Choroid plexus epithelial cell (primary cell): ENCODE measurements around the gene CEP250.

Experiments
- DNase-seq: peaks from one replicate; pipeline ENCODE4 v3.0.0-alpha.2; 2010; ENCODE audit warnings: low read depth
- H3K4me3 ChIP-seq: 2 replicates; pipeline ENCODE4 v1.5.1; 2011; ENCODE audit warnings: low read depth, mild to moderate bottlenecking, control low read depth, low read length, moderate library complexity
- CTCF ChIP-seq: conservative IDR thresholded peaks from 2 replicates; pipeline ENCODE4 v1.5.1; 2011; ENCODE audit warnings: low read depth, mild to moderate bottlenecking, control low read depth, inconsistent platforms, low read length, moderate library complexity

CEP250 gene

GRCh38 chr20:35496481-35496880 lies 41.1 kb downstream of the CEP250 start:
- H3K4me3 ChIP-seq, result no peak overlapping the region
- no peak for DNase-seq
- TF ChIP-seq CTCF, result no peak

- no peak overlapping the region for H3K4me3 ChIP-seq
- no peak for DNase-seq
- no peak for TF ChIP-seq CTCF
Observed at GRCh38 chr20:35497320-35497719, 41.9 kb downstream of the CEP250 start.

DNA sequence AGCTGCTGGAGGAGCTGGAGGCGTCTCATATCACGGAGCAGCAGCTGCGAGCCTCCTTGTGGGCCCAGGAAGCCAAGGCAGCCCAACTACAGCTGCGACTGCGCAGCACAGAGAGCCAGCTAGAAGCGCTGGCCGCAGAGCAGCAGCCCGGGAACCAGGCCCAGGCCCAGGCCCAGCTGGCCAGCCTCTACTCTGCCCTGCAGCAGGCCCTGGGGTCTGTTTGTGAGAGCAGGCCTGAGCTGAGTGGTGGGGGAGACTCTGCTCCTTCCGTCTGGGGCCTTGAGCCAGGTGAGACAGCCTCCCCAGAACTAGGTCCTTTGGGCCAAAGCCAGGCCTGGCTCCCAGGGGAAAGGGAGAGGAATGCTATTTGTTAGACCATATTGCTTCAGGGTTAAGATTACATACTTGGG lies 42.4 kb downstream of the CEP250 start:
- H3K4me3 ChIP-seq, result no peak overlapping the region
- TF ChIP-seq CTCF, result no peak
- no peak for DNase-seq

DNA sequence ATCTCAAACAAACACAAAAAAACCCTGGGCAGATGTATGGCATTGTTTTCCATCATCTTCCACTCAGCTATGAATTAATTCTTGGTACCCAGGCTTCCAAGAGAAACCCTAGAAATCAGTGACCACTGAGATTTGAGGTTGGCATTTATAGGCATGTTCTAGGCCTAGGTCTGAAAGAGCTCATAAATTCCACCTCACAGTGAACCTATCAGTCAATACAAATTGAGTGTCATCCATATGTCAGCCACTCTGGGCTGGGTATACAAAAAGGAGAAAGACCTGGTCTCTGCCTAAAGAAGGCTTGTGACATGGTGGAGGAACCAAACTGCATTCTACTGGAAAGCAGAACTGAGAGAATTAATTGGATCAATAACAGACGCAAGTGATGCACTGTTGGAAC lies 43.9 kb downstream of the CEP250 start:
- DNase-seq, result no peak
- TF ChIP-seq CTCF, result no peak
- no peak overlapping the region for H3K4me3 ChIP-seq

DNA sequence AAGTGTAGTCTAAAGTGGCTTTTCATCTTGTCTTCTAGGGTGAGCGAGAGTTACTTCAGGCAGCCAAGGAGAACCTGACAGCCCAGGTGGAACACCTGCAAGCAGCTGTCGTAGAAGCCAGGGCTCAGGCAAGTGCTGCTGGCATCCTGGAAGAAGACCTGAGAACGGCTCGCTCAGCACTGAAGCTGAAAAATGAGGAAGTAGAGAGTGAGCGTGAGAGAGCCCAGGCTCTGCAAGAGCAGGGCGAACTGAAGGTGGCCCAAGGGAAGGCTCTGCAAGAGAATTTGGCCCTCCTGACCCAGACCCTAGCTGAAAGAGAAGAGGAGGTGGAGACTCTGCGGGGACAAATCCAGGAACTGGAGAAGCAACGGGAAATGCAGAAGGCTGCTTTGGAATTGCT lies 47.0 kb downstream of the CEP250 start:
- TF ChIP-seq CTCF, result no peak
- H3K4me3 ChIP-seq, result no peak overlapping the region
- no peak for DNase-seq

GRCh38 chr20:35503281-35503680 lies 47.9 kb downstream of the CEP250 start:
- H3K4me3 ChIP-seq, result no peak overlapping the region
- no peak for TF ChIP-seq CTCF
- DNase-seq, result no peak

DNA sequence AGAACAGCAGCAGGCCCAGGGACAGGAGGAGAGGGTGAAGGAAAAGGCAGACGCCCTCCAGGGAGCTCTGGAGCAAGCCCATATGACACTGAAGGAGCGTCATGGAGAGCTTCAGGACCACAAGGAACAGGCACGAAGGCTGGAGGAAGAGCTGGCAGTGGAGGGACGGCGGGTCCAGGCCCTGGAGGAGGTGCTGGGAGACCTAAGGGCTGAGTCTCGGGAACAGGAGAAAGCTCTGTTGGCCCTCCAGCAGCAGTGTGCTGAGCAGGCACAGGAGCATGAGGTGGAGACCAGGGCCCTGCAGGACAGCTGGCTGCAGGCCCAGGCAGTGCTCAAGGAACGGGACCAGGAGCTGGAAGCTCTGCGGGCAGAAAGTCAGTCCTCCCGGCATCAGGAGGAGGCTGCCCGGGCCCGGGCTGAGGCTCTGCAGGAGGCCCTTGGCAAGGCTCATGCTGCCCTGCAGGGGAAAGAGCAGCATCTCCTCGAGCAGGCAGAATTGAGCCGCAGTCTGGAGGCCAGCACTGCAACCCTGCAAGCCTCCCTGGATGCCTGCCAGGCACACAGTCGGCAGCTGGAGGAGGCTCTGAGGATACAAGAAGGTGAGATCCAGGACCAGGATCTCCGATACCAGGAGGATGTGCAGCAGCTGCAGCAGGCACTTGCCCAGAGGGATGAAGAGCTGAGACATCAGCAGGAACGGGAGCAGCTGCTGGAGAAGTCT lies 48.6 kb downstream of the CEP250 start:
- no peak for TF ChIP-seq CTCF
- no peak overlapping the region for H3K4me3 ChIP-seq
- DNase-seq, result peak; percentile 83
